ENCODE data around the gene B3GALNT2. TPM values are rescaled to one million over a fixed set of nuclear protein-coding genes. Genes with fewer than 3 reads are reported as not detected.

The B3GALNT2 gene
- total RNA-seq, 4 donors from 2014 or later = 63.3 to 73.1 (median 70.6) TPM

GRCh38 chr1:235429143-235429542 is 75.1 kb downstream of the B3GALNT2 start:
- no peak overlapping the region for H3K4me3 ChIP-seq
- H3K27ac ChIP-seq = no peak overlapping the region
- no peaks in the 10 kb centered on the region for H3K4me1 ChIP-seq
- peaks cover 0 to 38% of the 10 kb centered on the region in 2 donors for H3K36me3 ChIP-seq
- no peaks in the 10 kb centered on the region for H3K9me3 ChIP-seq
- H3K27me3 ChIP-seq = no peaks in the 10 kb centered on the region
- ATAC-seq = no peak
- WGBS, 2 donors (ENCODE audit: low coverage in 1 of 2) = 71% methylated on average over 3 to 4 of the region's 5 CpGs
- TF ChIP-seq POLR2A (IDR thresholded peaks at IDR 0.05) (no peak), POLR2AphosphoS5 (IDR thresholded peaks at IDR 0.05) (no peak), CTCF (IDR thresholded peaks at IDR 0.05) (no peak), EP300 (IDR thresholded peaks at IDR 0.05) (no peak)

GRCh38 chr1:235427447-235427846 is 76.8 kb downstream of the B3GALNT2 start:
- Histone ChIP-seq H3K27ac (no peak overlapping the region), H3K4me3 (no peak overlapping the region), H3K27me3 (no peaks in the 10 kb centered on the region), H3K36me3 (peaks cover 0 to 21% of the 10 kb centered on the region in 2 donors), H3K9me3 (no peaks in the 10 kb centered on the region), H3K4me1 (no peaks in the 10 kb centered on the region)
- TF ChIP-seq POLR2A (IDR thresholded peaks at IDR 0.05) = no peak
- no peak for TF ChIP-seq POLR2AphosphoS5 (IDR thresholded peaks at IDR 0.05)
- TF ChIP-seq CTCF (IDR thresholded peaks at IDR 0.05) = no peak
- no peak for TF ChIP-seq EP300 (IDR thresholded peaks at IDR 0.05)
- WGBS, 2 donors (ENCODE audit: low coverage in 1 of 2) = 42 to 57% methylated on average over 2 of the region's 4 CpGs
- ATAC-seq = no peak

- WGBS, 2 donors (ENCODE audit: low coverage in 1 of 2) = 95 to 98% methylated on average over 9 to 12 of the region's 13 CpGs
- H3K9me3 ChIP-seq = no peaks in the 10 kb centered on the region
- H3K27ac ChIP-seq = no peak overlapping the region
- TF ChIP-seq POLR2AphosphoS5 (IDR thresholded peaks at IDR 0.05) (no peak), POLR2A (IDR thresholded peaks at IDR 0.05) (no peak), EP300 (IDR thresholded peaks at IDR 0.05) (no peak), CTCF (IDR thresholded peaks at IDR 0.05) (no peak)
- H3K4me1 ChIP-seq = no peaks in the 10 kb centered on the region
- no peak overlapping the region for H3K4me3 ChIP-seq
- no peak for ATAC-seq
- no peaks in the 10 kb centered on the region for H3K27me3 ChIP-seq
- H3K36me3 ChIP-seq = peaks cover 0 to 14% of the 10 kb centered on the region in 2 donors
Observed at GRCh38 chr1:235426680-235427079, 77.6 kb downstream of the B3GALNT2 start.

- Histone ChIP-seq H3K36me3 (peaks cover 0 to 14% of the 10 kb centered on the region in 2 donors), H3K4me3 (no peak overlapping the region), H3K27ac (no peak overlapping the region), H3K27me3 (no peaks in the 10 kb centered on the region), H3K4me1 (no peaks in the 10 kb centered on the region), H3K9me3 (no peaks in the 10 kb centered on the region)
- WGBS, 2 donors (ENCODE audit: low coverage in 1 of 2) = 100% methylated on average over 3 of the region's 4 CpGs; no CpG with 5 or more reads in 1 of the 2 donors
- TF ChIP-seq POLR2AphosphoS5 (IDR thresholded peaks at IDR 0.05) (no peak), POLR2A (IDR thresholded peaks at IDR 0.05) (no peak), CTCF (IDR thresholded peaks at IDR 0.05) (no peak), EP300 (IDR thresholded peaks at IDR 0.05) (no peak)
- no peak for ATAC-seq
Observed at GRCh38 chr1:235426143-235426542, 78.1 kb downstream of the B3GALNT2 start.

GRCh38 chr1:235425357-235425756 is 78.9 kb downstream of the B3GALNT2 start:
- H3K9me3 ChIP-seq = no peaks in the 10 kb centered on the region
- H3K27me3 ChIP-seq = no peaks in the 10 kb centered on the region
- no peak overlapping the region for H3K27ac ChIP-seq
- no peak overlapping the region for H3K4me3 ChIP-seq
- no peaks in the 10 kb centered on the region for H3K4me1 ChIP-seq
- peaks cover 0 to 14% of the 10 kb centered on the region in 2 donors for H3K36me3 ChIP-seq
- TF ChIP-seq POLR2AphosphoS5 (IDR thresholded peaks at IDR 0.05) (no peak), EP300 (IDR thresholded peaks at IDR 0.05) (no peak), POLR2A (IDR thresholded peaks at IDR 0.05) (no peak), CTCF (IDR thresholded peaks at IDR 0.05) (no peak)
- WGBS, 2 donors (ENCODE audit: low coverage in 1 of 2) = 89 to 94% methylated on average over 7 to 9 of the region's 9 CpGs
- no peak for ATAC-seq

Measured in gastroesophageal sphincter (tissue), 4 donors.